HEK293 (cell line): ENCODE data around the gene ATP1A3.

Experiments used
- ATF2 ChIP-seq: fragments of 450-650 bp; formaldehyde crosslinking; IDR thresholded peaks from 2 replicates; pipeline ENCODE4 v1.5.1; 2016; ENCODE audit warnings: missing biosample characterization, missing genetic modification characterization, low read depth
- EGR2 ChIP-seq: fragments of 450-650 bp; formaldehyde crosslinking; IDR thresholded peaks from 2 replicates; pipeline ENCODE4 v1.5.1; 2016; ENCODE audit warnings: low read depth, missing biosample characterization, missing genetic modification characterization
- GFI1B ChIP-seq: fragments of 450-650 bp; formaldehyde crosslinking; IDR thresholded peaks from 2 replicates; pipeline ENCODE4 v1.5.1; 2016; ENCODE audit warnings: missing biosample characterization, missing genetic modification characterization
- IKZF3 ChIP-seq: fragments of 450-650 bp; IDR thresholded peaks from 2 replicates; pipeline ENCODE4 v1.5.0; 2018; ENCODE audit warnings: missing biosample characterization, mild to moderate bottlenecking, missing genetic modification characterization, moderate library complexity
- MZF1 ChIP-seq: fragments of 450-650 bp; formaldehyde crosslinking; IDR thresholded peaks from 2 replicates; pipeline ENCODE4 v1.5.1; 2017; ENCODE audit warnings: missing biosample characterization, missing genetic modification characterization, borderline replicate concordance
- OVOL3 ChIP-seq: fragments of 450-650 bp; formaldehyde crosslinking; IDR thresholded peaks from 2 replicates; pipeline ENCODE4 v1.5.1; 2016; ENCODE audit warnings: missing biosample characterization, missing genetic modification characterization
- PRDM6 ChIP-seq: fragments of 450-650 bp; formaldehyde crosslinking; IDR thresholded peaks from 2 replicates; pipeline ENCODE4 v1.5.1; 2017; ENCODE audit warnings: missing biosample characterization, missing genetic modification characterization
- ZBTB10 ChIP-seq: fragments of 450-650 bp; formaldehyde crosslinking; IDR thresholded peaks from 2 replicates; pipeline ENCODE4 v1.5.1; 2016; ENCODE audit warnings: missing biosample characterization, missing genetic modification characterization
- ZBTB21 ChIP-seq: fragments of 450-650 bp; formaldehyde crosslinking; IDR thresholded peaks from 2 replicates; pipeline ENCODE4 v1.5.1; 2017; ENCODE audit warnings: missing biosample characterization, missing genetic modification characterization
- ZBTB26 ChIP-seq: fragments of 450-650 bp; formaldehyde crosslinking; optimal IDR thresholded peaks from 2 replicates; pipeline ENCODE3; 2016; ENCODE audit warnings: missing biosample characterization, mild to moderate bottlenecking, missing genetic modification characterization
- ZBTB48 ChIP-seq: fragments of 450-650 bp; formaldehyde crosslinking; IDR thresholded peaks from 2 replicates; pipeline ENCODE4 v1.5.1; 2016; ENCODE audit warnings: missing biosample characterization, missing genetic modification characterization
- ZFHX2 ChIP-seq: fragments of 450-650 bp; formaldehyde crosslinking; conservative IDR thresholded peaks from 2 replicates; pipeline ENCODE4 v1.5.1; 2016; ENCODE audit warnings: missing biosample characterization, missing genetic modification characterization
- ZNF10 ChIP-seq: fragments of 450-650 bp; formaldehyde crosslinking; IDR thresholded peaks from 2 replicates; pipeline ENCODE4 v1.5.1; 2017; ENCODE audit warnings: missing biosample characterization, missing genetic modification characterization
- ZNF248 ChIP-seq: fragments of 450-650 bp; formaldehyde crosslinking; IDR thresholded peaks from 2 replicates; pipeline ENCODE4 v1.5.1; 2017; ENCODE audit warnings: missing biosample characterization, missing genetic modification characterization
- ZNF26 ChIP-seq: fragments of 450-650 bp; formaldehyde crosslinking; IDR thresholded peaks from 2 replicates; pipeline ENCODE4 v1.5.1; 2016; ENCODE audit warnings: missing biosample characterization, missing genetic modification characterization
- ZNF335 ChIP-seq: fragments of 450-650 bp; formaldehyde crosslinking; conservative IDR thresholded peaks from 2 replicates; pipeline ENCODE4 v1.5.1; 2016; ENCODE audit warnings: missing biosample characterization, missing genetic modification characterization
- ZNF394 ChIP-seq: fragments of 450-650 bp; formaldehyde crosslinking; IDR thresholded peaks from 2 replicates; pipeline ENCODE4 v1.5.1; 2016; ENCODE audit warnings: missing biosample characterization, missing genetic modification characterization, mild to moderate bottlenecking, moderate library complexity, borderline replicate concordance
- ZNF423 ChIP-seq: fragments of 450-650 bp; formaldehyde crosslinking; IDR thresholded peaks from 2 replicates; pipeline ENCODE4 v1.5.1; 2016; ENCODE audit warnings: missing biosample characterization, missing genetic modification characterization
- ZNF433 ChIP-seq: fragments of 450-650 bp; formaldehyde crosslinking; IDR thresholded peaks from 2 replicates; pipeline ENCODE4 v1.5.1; 2016; ENCODE audit warnings: missing biosample characterization, missing genetic modification characterization, low read depth
- ZNF449 ChIP-seq: fragments of 450-650 bp; formaldehyde crosslinking; IDR thresholded peaks from 2 replicates; pipeline ENCODE4 v1.5.1; 2017; ENCODE audit warnings: missing biosample characterization, mild to moderate bottlenecking, missing genetic modification characterization, moderate library complexity
- ZNF513 ChIP-seq: fragments of 450-650 bp; IDR thresholded peaks from 2 replicates; pipeline ENCODE4 v1.5.1; 2018; ENCODE audit warnings: missing biosample characterization, missing genetic modification characterization
- ZNF707 ChIP-seq: fragments of 450-650 bp; formaldehyde crosslinking; IDR thresholded peaks from 2 replicates; pipeline ENCODE4 v1.5.1; 2016; ENCODE audit warnings: missing biosample characterization, missing genetic modification characterization
- ZNF791 ChIP-seq: fragments of 450-650 bp; formaldehyde crosslinking; IDR thresholded peaks from 2 replicates; pipeline ENCODE4 v1.5.1; 2016; ENCODE audit warnings: missing biosample characterization, missing genetic modification characterization
- ZNF792 ChIP-seq: fragments of 450-650 bp; formaldehyde crosslinking; IDR thresholded peaks from 2 replicates; pipeline ENCODE4 v1.5.1; 2016; ENCODE audit warnings: missing biosample characterization, missing genetic modification characterization
- ZSCAN5A ChIP-seq: fragments of 450-650 bp; formaldehyde crosslinking; IDR thresholded peaks from 2 replicates; pipeline ENCODE4 v1.5.1; 2016; ENCODE audit warnings: missing biosample characterization, missing genetic modification characterization

Gene ATP1A3

GRCh38 chr19:41928221-41928683, 65.8 kb downstream of the ATP1A3 start, which contains the start of gene ERFL (continued):
- TF ChIP-seq ZNF335 (tag by site-specific recombination) (peak; percentile 22), OVOL3 (tag by site-specific recombination) (no peak), ZFHX2 (peak; percentile 96), ZNF449 (tag by site-specific recombination) (0 out of 2 replicates have a peak, but pooled peaks have one; percentile 63), MZF1 (tag by site-specific recombination) (no peak), GFI1B (no peak), ZNF26 (no peak), ZBTB10 (tag by site-specific recombination) (no peak), ZNF423 (no peak), EGR2 (tag by site-specific recombination) (peak; percentile 70), ZNF394 (no peak), ZNF513 (peak; percentile 99), ZSCAN5A (tag by site-specific recombination) (no peak), ZBTB48 (no peak), IKZF3 (tag by site-specific recombination) (peak; percentile 61), ZNF792 (tag by site-specific recombination) (no peak), ZBTB26 (tag by site-specific recombination) (peak; percentile 33), PRDM6 (no peak), ZNF433 (tag by site-specific recombination) (no peak), ZBTB21 (no peak), ZNF248 (tag by site-specific recombination) (no peak), ATF2 (tag by site-specific recombination) (no peak), ZNF707 (tag by site-specific recombination) (no peak), ZNF791 (tag by site-specific recombination) (no peak), ZNF10 (0 out of 2 replicates have a peak, but pooled peaks have one; percentile 34)
